Measurements from ENCODE around the gene MYO9B. TPM values are rescaled to one million over a fixed set of nuclear protein-coding genes. Genes with fewer than 3 reads are reported as not detected.
"Not testable (repeated sequence)": the region's sequence is repeated elsewhere in the genome, so short reads cannot be mapped to it uniquely, and the experiment has no call there.

Gene MYO9B
- total RNA-seq, 1 donor from 2014 or later: 69.4 TPM

- TF ChIP-seq CTCF (IDR thresholded peaks at IDR 0.05; ENCODE audit: insufficient read depth, low read length, poor library complexity, severe bottlenecking): no peak
- no peak for DNase-seq (ENCODE audit: low read depth)
- Histone ChIP-seq H3K4me3 (ENCODE audit: low read depth, low read length) (no peak overlapping the region), H3K36me3 (ENCODE audit: control insufficient read depth, insufficient read depth, low read length) (no peaks in the 10 kb centered on the region), H3K27me3 (ENCODE audit: control insufficient read depth, insufficient read depth, low read length) (no peaks in the 10 kb centered on the region)
Observed at GRCh38 chr19:17160908-17161307, 85.3 kb downstream of the MYO9B start.

GRCh38 chr19:17162131-17162530 is 86.6 kb downstream of the MYO9B start:
- H3K27me3 ChIP-seq (ENCODE audit: control insufficient read depth, insufficient read depth, low read length); H3K4me3 ChIP-seq (ENCODE audit: low read depth, low read length); DNase-seq (ENCODE audit: low read depth); H3K36me3 ChIP-seq (ENCODE audit: control insufficient read depth, insufficient read depth, low read length): not testable (repeated sequence)

GRCh38 chr19:17162580-17162979 is 87.0 kb downstream of the MYO9B start:
- no peak for TF ChIP-seq CTCF (IDR thresholded peaks at IDR 0.05; ENCODE audit: insufficient read depth, low read length, poor library complexity, severe bottlenecking)
- Histone ChIP-seq H3K27me3 (ENCODE audit: control insufficient read depth, insufficient read depth, low read length) (no peaks in the 10 kb centered on the region), H3K36me3 (ENCODE audit: control insufficient read depth, insufficient read depth, low read length) (no peaks in the 10 kb centered on the region), H3K4me3 (ENCODE audit: low read depth, low read length) (no peak overlapping the region)
- no peak for DNase-seq (ENCODE audit: low read depth)

- Histone ChIP-seq H3K4me3 (ENCODE audit: low read depth, low read length) (no peak overlapping the region), H3K27me3 (ENCODE audit: control insufficient read depth, insufficient read depth, low read length) (no peaks in the 10 kb centered on the region), H3K36me3 (ENCODE audit: control insufficient read depth, insufficient read depth, low read length) (no peaks in the 10 kb centered on the region)
- no peak for TF ChIP-seq CTCF (IDR thresholded peaks at IDR 0.05; ENCODE audit: insufficient read depth, low read length, poor library complexity, severe bottlenecking)
- DNase-seq (ENCODE audit: low read depth): no peak
Observed at GRCh38 chr19:17163652-17164051, 88.1 kb downstream of the MYO9B start.

GRCh38 chr19:17164639-17165038 is 89.1 kb downstream of the MYO9B start:
- Histone ChIP-seq H3K36me3 (ENCODE audit: control insufficient read depth, insufficient read depth, low read length) (no peaks in the 10 kb centered on the region), H3K4me3 (ENCODE audit: low read depth, low read length) (no peak overlapping the region), H3K27me3 (ENCODE audit: control insufficient read depth, insufficient read depth, low read length) (no peaks in the 10 kb centered on the region)
- no peak for TF ChIP-seq CTCF (IDR thresholded peaks at IDR 0.05; ENCODE audit: insufficient read depth, low read length, poor library complexity, severe bottlenecking)
- DNase-seq (ENCODE audit: low read depth): no peak

- Histone ChIP-seq H3K27me3 (ENCODE audit: control insufficient read depth, insufficient read depth, low read length) (no peaks in the 10 kb centered on the region), H3K4me3 (ENCODE audit: low read depth, low read length) (no peak overlapping the region), H3K36me3 (ENCODE audit: control insufficient read depth, insufficient read depth, low read length) (no peaks in the 10 kb centered on the region)
- no peak for DNase-seq (ENCODE audit: low read depth)
- TF ChIP-seq CTCF (IDR thresholded peaks at IDR 0.05; ENCODE audit: insufficient read depth, low read length, poor library complexity, severe bottlenecking): no peak
Observed at GRCh38 chr19:17165715-17166114, 90.1 kb downstream of the MYO9B start.
